Mesenchymal stem cell (in vitro differentiated cells and primary cell): Measurements from ENCODE around the gene CRYL1.

ENCODE experiments used
- DNase-seq: peaks from one replicate; pipeline ENCODE4 v3.0.0-alpha.2; 2013
- H2AFZ ChIP-seq: one replicate; pipeline ENCODE4 v1.6.1; 2013; ENCODE audit warnings: low read depth, mild to moderate bottlenecking, control low read depth, inconsistent platforms, low read length, moderate library complexity
- H2AK5ac ChIP-seq: 2 replicates; pipeline ENCODE4 v1.6.1; 2013; ENCODE audit warnings: low read length, moderate library complexity, mild to moderate bottlenecking, inconsistent platforms; ENCODE audit not compliant: severe bottlenecking
- H2BK120ac ChIP-seq: one replicate; pipeline ENCODE4 v1.6.1; 2013; ENCODE audit warnings: low read depth, mild to moderate bottlenecking, inconsistent platforms, low read length, moderate library complexity
- H2BK12ac ChIP-seq, 2 experiments: one replicate each; pipeline ENCODE4 v1.6.1; 2013; ENCODE audit warnings: inconsistent platforms in 2 of 2, low read length in 2 of 2, mild to moderate bottlenecking in 2 of 2, moderate library complexity in 2 of 2, control low read depth in 1 of 2
- H2BK15ac ChIP-seq: one replicate; pipeline ENCODE4 v1.6.1; 2013; ENCODE audit warnings: mild to moderate bottlenecking, low read depth, inconsistent platforms; ENCODE audit not compliant: poor library complexity, severe bottlenecking
- H2BK5ac ChIP-seq: 2 replicates; pipeline ENCODE4 v1.6.1; 2013; ENCODE audit warnings: low read depth, mild to moderate bottlenecking, low read length, control low read depth, inconsistent platforms; ENCODE audit not compliant: poor library complexity, severe bottlenecking
- H3K14ac ChIP-seq, 2 experiments: one replicate each; pipeline ENCODE4 v1.6.1; 2013; ENCODE audit warnings: inconsistent platforms in 2 of 2, low read length in 2 of 2, control low read depth in 1 of 2, mild to moderate bottlenecking in 1 of 2, moderate library complexity in 1 of 2
- H3K18ac ChIP-seq, 2 experiments: one replicate each; pipeline ENCODE4 v1.6.1; 2013; ENCODE audit warnings: inconsistent platforms in 2 of 2, low read length in 2 of 2, control low read depth in 1 of 2, low read depth in 1 of 2, mild to moderate bottlenecking in 1 of 2
- H3K23ac ChIP-seq, 2 experiments: one replicate each; pipeline ENCODE4 v1.6.1; 2013; ENCODE audit warnings: inconsistent platforms in 2 of 2, low read length in 2 of 2, mild to moderate bottlenecking in 2 of 2, moderate library complexity in 2 of 2, control low read depth in 1 of 2
- H3K27ac ChIP-seq: 2 replicates; pipeline ENCODE4 v1.5.1; 2013; ENCODE audit warnings: mild to moderate bottlenecking, moderate library complexity, low read length, control low read depth, inconsistent platforms; ENCODE audit not compliant: poor library complexity, severe bottlenecking
- H3K27me3 ChIP-seq, 2 experiments: 2 replicates each; pipeline versions ENCODE4 v1.6.1 to v1.7.0; 2013; ENCODE audit warnings: low read length in 2 of 2, mild to moderate bottlenecking in 2 of 2, moderate library complexity in 2 of 2, control low read depth in 1 of 2, inconsistent platforms in 1 of 2; ENCODE audit not compliant: control insufficient read depth in 1 of 2, insufficient read depth in 1 of 2
- H3K36me3 ChIP-seq, 2 experiments: 2 replicates each; pipeline versions ENCODE4 v1.6.1 to v1.7.0; 2013; ENCODE audit warnings: low read length in 2 of 2, control low read depth in 1 of 2, inconsistent platforms in 1 of 2, low read depth in 1 of 2, mild to moderate bottlenecking in 1 of 2; ENCODE audit not compliant: insufficient read depth in 2 of 2, control insufficient read depth in 1 of 2
- H3K4ac ChIP-seq, 2 experiments: one replicate each; pipeline ENCODE4 v1.6.1; 2013; ENCODE audit warnings: inconsistent platforms in 2 of 2, low read length in 2 of 2, mild to moderate bottlenecking in 2 of 2, moderate library complexity in 2 of 2, control low read depth in 1 of 2, low read depth in 1 of 2
- H3K4me1 ChIP-seq: 2 replicates; pipeline ENCODE4 v1.6.1; 2013; ENCODE audit warnings: low read depth, low read length, control low read depth; ENCODE audit not compliant: control insufficient read depth, insufficient read depth
- H3K4me2 ChIP-seq: 2 replicates; pipeline ENCODE4 v1.6.1; 2013; ENCODE audit warnings: low read length, mild to moderate bottlenecking, inconsistent platforms; ENCODE audit not compliant: poor library complexity, severe bottlenecking
- H3K4me3 ChIP-seq, 2 experiments: 2 replicates each; pipeline versions ENCODE4 v1.5.1 to v1.7.0; 2013; ENCODE audit warnings: low read length in 2 of 2, mild to moderate bottlenecking in 2 of 2, control low read depth in 1 of 2, low read depth in 1 of 2; ENCODE audit not compliant: insufficient read depth in 1 of 2
- H3K79me1 ChIP-seq: replicated peaks from 2 replicates; pipeline ENCODE4 v1.6.1; 2013; ENCODE audit warnings: mild to moderate bottlenecking, control low read depth, low read length, inconsistent platforms; ENCODE audit not compliant: poor library complexity, severe bottlenecking
- H3K9ac ChIP-seq: 2 replicates; pipeline ENCODE4 v1.7.0; 2013; ENCODE audit warnings: mild to moderate bottlenecking, low read length, moderate library complexity
- H3K9me3 ChIP-seq: 2 replicates; pipeline ENCODE4 v1.7.0; 2013; ENCODE audit warnings: mild to moderate bottlenecking, low read length; ENCODE audit not compliant: control insufficient read depth
- H4K8ac ChIP-seq: one replicate; pipeline ENCODE4 v1.6.1; 2013; ENCODE audit warnings: inconsistent platforms, mild to moderate bottlenecking, low read length, moderate library complexity
- H4K91ac ChIP-seq: one replicate; pipeline ENCODE4 v1.6.1; 2013; ENCODE audit warnings: mild to moderate bottlenecking, low read length, inconsistent platforms
- WGBS: methylation state at CpG from one replicate; pipeline ENCODE4 v1.1.7; 2013; ENCODE audit warnings: mixed read lengths; 5-methylcytosine and 5-hydroxymethylcytosine counted together

Gene CRYL1

GRCh38 chr13:20546556-20546955, 20.9 kb upstream of the CRYL1 start:
- H3K4me2 ChIP-seq: no peak overlapping the region
- no peak overlapping the region for H3K9ac ChIP-seq
- H2AFZ ChIP-seq: no peak overlapping the region
- no peak overlapping the region for H3K23ac ChIP-seq
- no peak overlapping the region for H3K4me3 ChIP-seq
- no peak overlapping the region for H2BK120ac ChIP-seq
- H2BK12ac ChIP-seq: no peak overlapping the region
- H2BK15ac ChIP-seq: no peak overlapping the region
- H3K4me1 ChIP-seq: peaks cover 4% of the 10 kb centered on the region
- no peaks in the 10 kb centered on the region for H3K79me1 ChIP-seq
- H3K4ac ChIP-seq: no peak overlapping the region
- H3K9me3 ChIP-seq: no peaks in the 10 kb centered on the region
- no peak overlapping the region for H4K8ac ChIP-seq
- 86% methylated on average over 1 of the region's 1 CpG for WGBS
- no peak overlapping the region for H3K27ac ChIP-seq
- no peak for DNase-seq
- H2BK5ac ChIP-seq: no peak overlapping the region
- no peak overlapping the region for H3K18ac ChIP-seq
- H3K27me3 ChIP-seq: no peaks in the 10 kb centered on the region
- H3K36me3 ChIP-seq: no peaks in the 10 kb centered on the region
- H3K14ac ChIP-seq: no peak overlapping the region
- H2AK5ac ChIP-seq: no peak overlapping the region
- H4K91ac ChIP-seq: no peak overlapping the region

- no peak overlapping the region for H3K14ac ChIP-seq
- no peak overlapping the region for H3K27ac ChIP-seq
- H2BK120ac ChIP-seq: no peak overlapping the region
- H3K4ac ChIP-seq: no peak overlapping the region
- H2BK12ac ChIP-seq: no peak overlapping the region
- H2BK15ac ChIP-seq: no peak overlapping the region
- no peak overlapping the region for H2AK5ac ChIP-seq
- no peaks in the 10 kb centered on the region for H3K9me3 ChIP-seq
- no peaks in the 10 kb centered on the region for H3K27me3 ChIP-seq
- peaks cover 4% of the 10 kb centered on the region for H3K4me1 ChIP-seq
- no peak overlapping the region for H3K4me3 ChIP-seq
- 92% methylated on average over 7 of the region's 7 CpGs for WGBS
- no peak overlapping the region for H3K23ac ChIP-seq
- H4K8ac ChIP-seq: no peak overlapping the region
- H3K18ac ChIP-seq: no peak overlapping the region
- H3K36me3 ChIP-seq: no peaks in the 10 kb centered on the region
- H3K4me2 ChIP-seq: no peak overlapping the region
- no peaks in the 10 kb centered on the region for H3K79me1 ChIP-seq
- no peak overlapping the region for H4K91ac ChIP-seq
- no peak overlapping the region for H2AFZ ChIP-seq
- no peak overlapping the region for H2BK5ac ChIP-seq
- H3K9ac ChIP-seq: no peak overlapping the region
- no peak for DNase-seq
Observed at GRCh38 chr13:20544201-20544923, 18.7 kb upstream of the CRYL1 start.

GRCh38 chr13:20536992-20537391, 11.3 kb upstream of the CRYL1 start:
- Histone ChIP-seq H3K27ac (no peak overlapping the region), H2AK5ac (no peak overlapping the region), H3K9me3 (no peaks in the 10 kb centered on the region), H3K4me3 (no peak overlapping the region), H2BK120ac (no peak overlapping the region), H3K27me3 (no peaks in the 10 kb centered on the region), H2BK5ac (no peak overlapping the region), H3K23ac (no peak overlapping the region), H2AFZ (no peak overlapping the region), H3K4me2 (no peak overlapping the region), H2BK15ac (no peak overlapping the region), H4K91ac (no peak overlapping the region), H3K18ac (no peak overlapping the region), H4K8ac (no peak overlapping the region), H3K36me3 (no peaks in the 10 kb centered on the region), H3K14ac (no peak overlapping the region), H2BK12ac (no peak overlapping the region), H3K4ac (no peak overlapping the region), H3K9ac (no peak overlapping the region), H3K4me1 (peaks cover 3% of the 10 kb centered on the region), H3K79me1 (no peaks in the 10 kb centered on the region)
- DNase-seq: no peak

GRCh38 chr13:20534038-20534608, 8.5 kb upstream of the CRYL1 start:
- no peaks in the 10 kb centered on the region for H3K27me3 ChIP-seq
- DNase-seq: no peak
- H3K18ac ChIP-seq: no peak overlapping the region
- H2BK12ac ChIP-seq: no peak overlapping the region
- no peak overlapping the region for H2BK120ac ChIP-seq
- H3K23ac ChIP-seq: no peak overlapping the region
- WGBS: 95% methylated on average over 9 of the region's 10 CpGs
- no peak overlapping the region for H3K27ac ChIP-seq
- no peak overlapping the region for H3K4ac ChIP-seq
- H4K8ac ChIP-seq: no peak overlapping the region
- H3K4me1 ChIP-seq: peaks cover 3% of the 10 kb centered on the region
- H3K36me3 ChIP-seq: no peaks in the 10 kb centered on the region
- no peak overlapping the region for H2AK5ac ChIP-seq
- H3K9ac ChIP-seq: no peak overlapping the region
- H3K4me3 ChIP-seq: no peak overlapping the region
- no peaks in the 10 kb centered on the region for H3K9me3 ChIP-seq
- H2BK5ac ChIP-seq: no peak overlapping the region
- H3K14ac ChIP-seq: no peak overlapping the region
- H2BK15ac ChIP-seq: no peak overlapping the region
- no peak overlapping the region for H2AFZ ChIP-seq
- H3K4me2 ChIP-seq: no peak overlapping the region
- H4K91ac ChIP-seq: no peak overlapping the region
- no peaks in the 10 kb centered on the region for H3K79me1 ChIP-seq
